Cerebellar nuclear complex (tissue), 1 donor: Measurements from ENCODE around the gene GGTLC2.
"Not testable (repeated sequence)": the region's sequence is repeated elsewhere in the genome, so short reads cannot be mapped to it uniquely, and the experiment has no call there.

Experiments
- DNase-seq, 2 experiments: peaks; one replicate each; lab custom pipeline; 2025; lab: John Stamatoyannopoulos, UW

The GGTLC2 gene

DNA sequence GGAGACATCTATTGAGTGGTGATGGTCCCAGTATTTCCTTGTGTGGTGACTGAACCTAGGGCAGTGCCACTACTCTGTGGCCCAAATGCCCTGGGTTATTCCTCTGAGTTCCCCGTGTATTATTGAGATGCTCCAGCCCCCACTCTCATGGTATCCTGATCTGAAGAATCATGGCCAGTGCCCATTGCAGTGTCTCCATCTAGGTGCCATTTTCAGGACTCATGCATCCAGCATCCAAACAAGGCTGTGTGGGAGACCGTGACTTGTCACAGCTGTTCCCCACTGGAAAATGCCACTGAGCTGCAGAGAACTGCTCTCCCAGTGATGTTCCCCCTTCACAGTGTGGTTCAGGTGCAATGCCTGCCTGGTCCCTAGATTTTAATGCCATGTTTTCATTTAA, 24.7 kb downstream of the GGTLC2 start:
- no peak for DNase-seq

DNA sequence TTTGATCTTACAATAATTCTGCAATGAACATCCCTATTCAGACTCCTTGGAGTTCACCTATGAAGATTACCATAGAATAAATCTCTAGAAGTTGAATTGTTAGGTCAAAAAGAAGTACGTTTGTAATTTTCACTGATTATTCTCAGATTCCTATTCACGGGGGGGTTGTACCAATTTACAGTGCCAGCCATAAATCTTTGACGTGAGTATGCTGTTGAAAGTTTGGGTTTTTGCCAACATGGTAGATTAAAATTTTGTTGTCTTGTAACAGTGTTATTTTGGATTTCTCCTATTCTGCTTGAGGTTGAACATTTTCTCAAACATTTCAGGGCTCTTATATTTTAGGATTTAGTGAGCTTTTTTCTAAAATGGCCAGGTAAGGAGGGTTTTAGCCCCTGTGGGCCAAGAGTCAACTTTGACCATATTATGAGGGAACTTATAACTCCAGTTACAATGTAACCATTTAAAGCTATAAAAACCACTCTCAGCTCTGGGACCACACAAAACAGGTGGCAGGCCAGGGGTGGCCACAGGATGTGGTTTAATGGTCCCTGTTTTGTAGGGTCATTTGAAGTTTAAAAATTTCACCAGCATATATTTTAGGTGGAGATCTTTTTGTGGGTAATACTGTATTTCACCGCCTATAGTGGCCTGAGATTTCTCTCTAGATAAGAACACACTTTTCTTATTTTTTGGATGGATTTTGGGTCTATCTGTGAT, 25.8 kb downstream of the GGTLC2 start:
- DNase-seq = no peak

DNA sequence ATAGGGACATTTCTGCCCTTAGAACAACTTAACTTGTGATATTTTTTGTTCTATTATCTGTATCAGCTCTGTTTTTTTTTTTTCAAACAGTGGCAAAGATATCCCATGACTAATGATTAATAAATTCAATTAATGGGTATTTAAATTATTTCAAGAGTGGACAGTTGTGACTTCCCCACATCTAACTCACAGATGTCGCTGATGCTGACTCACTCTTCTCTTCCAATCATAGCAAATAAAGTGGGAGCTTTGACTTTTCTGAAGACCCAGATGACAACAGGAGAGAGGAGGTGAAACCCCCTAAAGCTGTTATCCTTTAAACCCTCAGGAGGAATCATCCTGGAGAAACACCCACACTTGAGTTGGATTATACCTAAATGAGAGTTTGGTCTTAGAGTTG, 27.1 kb downstream of the GGTLC2 start:
- DNase-seq = no peak

DNA sequence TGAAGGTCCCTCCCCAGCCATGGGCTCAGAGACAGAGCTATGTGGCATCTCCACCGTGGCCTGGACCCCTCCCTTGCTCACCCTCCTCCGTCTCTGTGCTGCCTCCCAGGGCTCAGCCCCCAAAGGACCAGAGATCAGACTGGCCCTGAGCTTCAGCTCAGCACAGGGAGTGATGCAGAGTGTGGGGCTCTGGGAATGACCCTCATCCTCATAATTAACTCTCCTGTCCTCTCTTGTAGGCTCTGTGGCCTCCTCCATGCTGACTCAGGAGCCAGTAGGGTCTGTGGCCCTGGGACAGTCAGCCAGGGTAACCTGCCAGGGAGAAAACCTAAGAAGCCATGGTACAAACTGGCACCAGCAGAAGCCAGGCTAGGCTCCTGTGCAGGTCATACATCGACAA, 28.7 kb downstream of the GGTLC2 start:
- DNase-seq = no peak

DNA sequence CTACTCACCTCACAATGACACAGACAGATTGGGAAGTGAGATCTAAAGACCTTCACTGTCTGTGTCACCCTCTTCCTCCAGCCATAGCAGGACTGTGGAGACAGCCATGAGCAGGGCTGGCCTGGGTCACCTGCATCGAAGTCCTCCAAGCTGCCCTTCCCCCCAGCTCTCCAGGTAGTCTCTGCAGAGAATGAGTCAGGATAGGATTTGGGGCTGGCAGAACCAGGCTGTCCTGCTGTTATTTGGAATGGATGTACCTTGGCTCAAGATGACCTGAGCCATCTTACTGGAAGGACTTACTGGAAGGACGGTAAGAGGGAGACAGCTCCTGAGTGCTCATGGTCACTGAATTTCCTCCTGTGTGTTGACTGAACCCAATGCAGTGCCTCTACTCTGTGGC, 29.2 kb downstream of the GGTLC2 start:
- peak; percentile 21 to 22 for DNase-seq

DNA sequence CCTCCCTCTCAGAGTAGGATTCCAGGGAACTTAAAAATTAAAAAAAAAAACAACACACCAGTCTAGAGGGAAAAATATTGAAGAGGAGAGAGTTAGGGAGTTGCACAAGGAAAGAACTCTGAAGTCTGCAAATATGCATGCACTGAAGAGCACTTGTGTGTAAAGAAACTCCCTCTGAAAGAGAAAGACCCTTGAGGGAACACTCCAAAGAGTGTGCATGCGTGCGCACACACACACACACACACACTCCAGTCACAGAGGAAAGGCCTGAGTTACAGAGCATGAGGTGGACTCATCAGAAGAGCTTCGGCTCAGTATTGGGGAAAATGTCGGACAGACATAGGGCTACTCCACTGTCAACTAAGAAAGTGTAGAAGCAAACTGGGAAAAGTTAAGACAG, 30.1 kb downstream of the GGTLC2 start:
- DNase-seq = no peak

GRCh38 chr22:22678970-22679369, 34.6 kb downstream of the GGTLC2 start:
- DNase-seq = no peak

- no peak for DNase-seq
Measured at GRCh38 chr22:22680396-22680795, 36.0 kb downstream of the GGTLC2 start.

DNA sequence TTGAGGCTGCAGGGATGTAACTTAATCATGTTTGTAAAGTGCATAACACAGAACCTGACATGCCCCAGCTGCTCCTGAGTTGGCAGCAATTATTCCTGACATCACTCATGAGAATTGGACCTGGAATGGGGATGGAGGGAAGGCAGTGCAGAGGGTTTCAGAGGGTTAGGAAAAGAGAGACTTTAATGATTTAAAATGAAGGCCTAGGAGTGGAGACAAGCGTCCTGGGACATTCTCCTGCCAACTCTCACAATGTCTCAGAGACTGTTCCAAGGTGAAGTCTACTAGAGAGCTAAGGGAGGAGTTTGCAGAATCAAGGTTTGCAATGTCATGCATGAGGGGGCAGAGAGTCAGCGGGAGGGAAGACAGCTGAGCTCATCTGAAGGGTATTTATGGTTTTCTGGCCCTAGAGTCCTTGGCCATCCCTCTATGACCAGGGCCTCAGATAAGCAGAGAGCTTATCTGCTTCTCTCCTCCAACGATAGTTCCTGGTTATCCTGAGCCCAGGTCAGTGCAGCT, 36.9 kb downstream of the GGTLC2 start:
- no peak for DNase-seq

DNA sequence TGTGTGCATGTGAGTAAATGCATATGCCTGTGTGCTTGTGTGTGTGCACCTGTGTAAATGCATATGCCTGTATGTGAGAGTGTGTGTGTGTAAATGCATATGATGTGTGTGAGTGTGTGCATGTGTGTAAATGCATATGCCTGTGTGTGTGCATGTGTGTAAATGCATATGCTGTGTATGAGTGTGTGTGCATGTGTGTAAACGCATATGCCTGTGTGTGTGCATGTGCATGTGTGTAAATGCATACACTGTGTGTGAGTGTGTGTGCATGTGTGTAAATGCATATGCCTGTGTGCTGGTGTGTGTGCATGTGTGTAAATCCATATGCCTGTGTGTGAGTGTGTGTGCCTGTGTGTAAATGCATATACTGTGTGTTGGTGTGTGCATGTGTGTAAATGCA, 37.8 kb downstream of the GGTLC2 start:
- DNase-seq = no peak

GRCh38 chr22:22682807-22683667, 38.6 kb downstream of the GGTLC2 start:
- DNase-seq = no peak

DNA sequence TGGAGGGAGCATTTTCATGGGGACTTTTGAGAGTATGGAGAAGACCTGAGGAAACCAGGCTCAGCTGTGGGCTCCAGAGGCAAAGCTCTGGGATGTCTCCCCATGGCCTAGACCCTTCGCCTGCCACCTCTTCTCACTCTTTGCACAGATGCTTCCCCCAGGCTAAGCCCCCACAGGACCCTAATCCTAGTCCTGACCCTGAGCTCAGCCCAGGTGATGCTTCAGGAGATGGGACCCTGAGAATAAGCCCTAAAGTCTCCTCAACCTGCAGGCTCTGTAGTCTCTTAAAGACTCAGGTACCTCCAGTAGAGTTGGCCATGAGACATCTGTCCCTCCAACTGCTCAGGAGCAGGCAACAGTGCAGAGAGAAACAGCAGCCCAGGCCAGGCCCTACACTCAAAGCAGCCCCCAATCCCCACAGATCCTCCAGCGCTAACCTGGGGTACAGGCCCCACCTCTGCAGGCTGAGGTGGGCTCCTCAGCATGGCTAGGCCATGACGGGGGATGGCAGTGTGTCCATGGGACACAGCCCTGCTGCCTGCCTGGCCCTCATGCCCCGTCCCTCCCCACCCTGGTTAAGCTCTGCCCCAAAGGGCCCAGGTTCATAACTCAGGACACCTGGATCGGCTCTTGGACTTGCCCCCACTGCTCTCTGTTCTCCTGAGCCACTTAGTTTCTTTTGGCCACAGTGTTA, 39.4 kb downstream of the GGTLC2 start:
- no peak for DNase-seq

- DNase-seq = no peak
Measured at GRCh38 chr22:22684580-22685561, 40.5 kb downstream of the GGTLC2 start.

DNA sequence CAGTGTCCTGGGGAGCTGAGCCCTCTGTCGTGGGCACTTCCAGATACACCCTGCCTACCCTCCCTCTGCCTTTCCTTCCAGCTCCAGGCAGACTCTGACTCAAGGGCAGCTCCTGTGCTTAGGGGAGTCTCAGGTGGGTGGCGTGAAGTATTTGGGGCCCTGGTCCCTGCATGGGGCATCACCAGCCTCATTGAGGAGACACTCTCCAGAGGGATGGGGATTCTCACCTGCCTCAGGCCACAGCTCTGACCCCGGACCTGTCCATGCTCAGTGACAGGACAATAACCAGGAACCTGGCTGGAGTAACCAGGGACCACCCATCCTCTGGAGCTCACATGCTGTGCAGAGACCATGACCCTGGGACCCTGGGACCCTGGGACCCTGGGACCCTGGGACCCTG, 41.2 kb downstream of the GGTLC2 start:
- no peak for DNase-seq

DNA sequence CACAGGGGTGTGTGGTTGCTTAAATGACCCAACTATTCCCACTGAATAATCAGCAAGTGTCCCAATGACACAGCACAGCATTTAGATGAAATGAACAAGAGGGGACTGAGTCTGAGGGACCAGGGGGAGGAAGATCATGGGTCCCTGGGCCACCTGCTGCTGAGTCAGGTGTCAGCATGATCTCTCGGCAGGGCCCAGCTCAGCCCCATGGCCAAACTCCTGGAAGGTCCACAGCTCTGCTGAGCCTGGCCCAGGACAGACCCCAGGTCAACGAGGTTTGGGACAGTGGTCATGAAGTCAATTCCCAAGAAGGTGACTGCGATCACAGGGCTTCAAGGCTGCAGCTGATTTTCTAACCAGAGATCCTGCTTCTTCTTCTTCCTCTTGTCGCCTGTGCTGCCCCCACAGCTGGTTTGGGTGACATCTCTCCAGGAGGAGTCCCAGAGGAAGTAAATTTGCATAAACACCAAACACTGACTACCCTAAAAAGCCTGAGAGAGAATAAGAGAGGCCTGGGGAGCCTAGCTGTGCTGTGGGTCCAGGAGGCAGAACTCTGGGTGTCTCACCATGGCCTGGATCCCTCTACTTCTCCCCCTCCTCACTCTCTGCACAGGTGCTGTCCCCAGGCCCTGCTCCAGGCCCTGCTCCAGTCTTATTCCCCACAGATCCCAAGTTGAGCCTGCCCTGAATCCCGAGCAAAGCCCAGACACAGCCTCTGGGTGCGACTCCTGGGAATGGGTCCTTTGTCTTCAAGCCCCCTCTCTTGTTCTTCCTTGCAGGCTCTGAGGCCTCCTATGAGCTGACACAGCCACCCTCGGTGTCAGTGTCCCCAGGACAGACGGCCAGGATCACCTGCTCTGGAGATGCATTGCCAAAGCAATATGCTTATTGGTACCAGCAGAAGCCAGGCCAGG, 42.0 kb downstream of the GGTLC2 start:
- not testable (repeated sequence) for DNase-seq

DNA sequence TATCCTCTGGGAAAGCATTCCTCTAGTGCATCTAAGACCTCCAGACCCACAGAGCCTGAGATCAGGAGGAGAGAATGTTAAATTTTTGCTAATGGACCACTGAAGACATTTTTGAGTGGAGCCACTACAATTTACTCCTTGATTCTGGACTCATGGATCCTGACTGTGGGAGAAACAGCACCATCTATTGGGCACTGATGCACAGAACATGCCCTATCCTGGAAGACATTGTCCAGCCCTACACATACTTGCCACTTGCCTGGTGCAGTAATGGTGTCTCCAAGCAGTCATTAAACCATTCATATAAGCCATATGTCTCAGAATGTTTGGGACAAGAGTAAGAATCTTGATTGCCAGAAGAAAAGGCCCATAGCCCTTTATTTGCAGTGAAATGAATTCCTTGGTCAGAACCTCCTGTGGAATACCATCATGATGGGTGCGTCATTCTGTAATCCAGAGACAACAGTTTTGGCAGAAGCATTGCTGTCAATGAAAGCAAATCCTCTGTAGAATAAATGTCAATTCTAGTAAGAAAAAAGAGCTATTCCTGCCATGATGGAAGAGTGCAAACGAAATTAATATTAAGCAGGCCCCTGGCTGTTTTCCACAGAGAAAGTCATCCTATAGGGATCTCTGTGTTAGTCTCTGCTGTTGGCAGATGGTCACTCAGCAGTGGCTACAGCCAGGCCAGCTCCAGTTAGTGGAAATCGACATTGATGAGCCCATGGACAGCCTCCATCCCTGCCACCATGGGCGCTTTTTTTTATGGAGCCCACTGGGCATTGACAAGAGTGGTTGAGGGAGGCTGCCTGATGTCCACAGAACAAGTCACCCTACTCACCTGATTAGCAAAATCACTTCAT, 43.5 kb downstream of the GGTLC2 start:
- DNase-seq = peak in 1 of 2 experiments; percentile 36

DNA sequence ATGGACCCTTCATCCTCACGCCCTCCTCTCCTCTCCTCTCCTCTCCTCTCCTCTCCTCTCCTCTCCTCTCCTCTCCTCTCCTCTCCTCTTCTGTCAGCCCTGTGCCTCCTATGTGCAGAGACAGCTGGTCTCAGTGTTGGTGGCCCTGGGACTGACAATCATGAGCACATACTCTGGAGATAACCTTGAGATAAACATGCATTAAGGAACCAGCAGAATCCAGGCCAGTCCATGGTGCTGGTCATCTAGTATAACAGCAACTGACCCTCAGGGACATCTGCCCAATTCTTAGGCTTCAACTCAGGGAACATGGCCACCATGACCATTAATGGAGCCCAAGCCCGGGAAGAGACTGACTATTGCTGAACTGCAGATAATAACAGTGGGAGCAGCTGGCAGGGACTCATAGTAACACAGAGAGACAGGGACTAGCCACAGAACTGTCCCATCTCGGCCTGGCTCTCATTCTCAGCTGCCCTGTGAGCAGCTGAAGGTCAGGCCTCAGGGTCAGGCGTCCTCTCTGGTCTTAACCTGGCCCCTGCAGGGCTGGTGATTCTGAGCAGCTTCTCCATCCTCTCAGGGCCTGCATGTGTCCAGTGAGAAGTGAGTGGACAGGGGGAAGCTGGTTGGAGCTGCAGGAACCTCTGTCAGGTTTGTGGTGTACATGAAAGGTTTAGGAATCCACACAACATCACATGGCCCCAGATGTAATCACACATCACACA, 45.4 kb downstream of the GGTLC2 start:
- no peak for DNase-seq

GRCh38 chr22:22691055-22691454, 46.6 kb downstream of the GGTLC2 start:
- no peak for DNase-seq
